GM08714 (cell line): ENCODE results near the gene NIPAL3.

ENCODE experiments used
- H3K4me3 ChIP-seq: fragments of 200-500 bp; sonication (Bioruptor generic); 2 replicates; pipeline ENCODE4 v1.5.1; 2014; ENCODE audit warnings: mild to moderate bottlenecking, low read length, inconsistent platforms
- ZNF274 ChIP-seq: IDR thresholded peaks from 2 replicates; pipeline ENCODE4 v1.6.1; 2012; ENCODE audit warnings: mild to moderate bottlenecking, low read depth, low read length

NIPAL3 gene

GRCh38 chr1:24415334-24415909, at the start of gene NIPAL3:
Gene NIPAL3 (plus strand): TSS chr1:24415802. CDS start chr1:24419548, 3,746 bp downstream.
- peak within 1 kb of the TSS; percentile 75 for H3K4me3 ChIP-seq
- TF ChIP-seq ZNF274, result no peak

DNA sequence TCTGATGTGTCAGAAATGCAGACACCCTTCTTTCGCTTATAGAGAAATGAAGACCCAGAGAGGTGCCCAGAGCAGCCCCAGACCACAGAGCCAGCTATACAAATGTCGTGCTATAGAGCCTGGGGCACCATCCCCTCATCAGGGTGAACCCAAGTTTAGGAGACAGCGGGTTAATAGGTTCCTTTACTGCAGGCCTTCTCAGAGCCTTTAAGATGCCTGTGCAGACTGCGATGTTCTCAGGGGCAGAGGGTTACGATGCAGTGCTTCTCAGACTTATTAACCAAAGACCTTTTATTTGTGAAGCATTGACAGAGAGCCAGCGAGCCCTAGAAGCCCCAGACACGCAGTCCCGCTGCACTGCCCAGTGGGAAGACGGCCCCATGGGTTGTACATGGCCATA, 48.9 kb upstream of the NIPAL3 start:
- TF ChIP-seq ZNF274, result no peak
- no peak overlapping the region for H3K4me3 ChIP-seq

DNA sequence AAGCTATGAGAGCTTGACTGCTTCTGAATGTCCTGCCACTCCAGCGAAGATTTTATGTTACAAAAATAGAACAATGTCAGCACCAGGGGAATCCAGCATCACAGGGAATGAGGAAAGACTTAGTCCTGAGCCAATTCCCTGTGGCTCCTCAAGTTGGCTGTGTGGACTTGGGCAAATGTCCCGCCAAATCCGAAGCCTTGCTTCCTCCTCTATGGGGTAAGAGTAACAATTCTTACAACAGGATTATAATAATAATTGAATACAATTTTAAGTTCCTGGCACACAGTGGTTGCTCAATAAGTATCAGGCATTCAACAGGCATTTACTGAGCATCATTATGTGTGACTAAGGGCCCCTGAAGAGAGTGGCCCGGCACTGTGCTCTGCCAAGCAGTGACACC, 46.4 kb upstream of the NIPAL3 start:
- no peak overlapping the region for H3K4me3 ChIP-seq
- no peak for TF ChIP-seq ZNF274

DNA sequence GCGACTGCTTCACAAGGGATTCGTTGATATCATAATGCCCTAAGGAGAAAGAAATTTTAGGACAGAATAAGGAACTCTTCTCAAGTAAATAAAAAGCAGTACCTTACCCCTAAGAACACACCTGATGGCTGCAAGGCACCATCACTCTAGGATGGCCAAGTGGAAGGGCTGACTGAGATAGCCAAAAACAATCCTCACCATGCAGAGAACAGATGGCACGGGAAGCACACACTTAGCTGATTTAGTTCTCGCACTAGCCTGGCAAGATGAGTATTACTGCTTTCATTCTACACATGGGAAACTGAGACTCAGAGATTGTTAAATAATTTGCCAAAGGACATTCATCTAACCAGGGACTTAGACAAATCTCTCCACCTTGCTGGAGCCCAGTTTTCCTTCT, 45.8 kb upstream of the NIPAL3 start:
- TF ChIP-seq ZNF274, result no peak
- H3K4me3 ChIP-seq, result no peak overlapping the region

DNA sequence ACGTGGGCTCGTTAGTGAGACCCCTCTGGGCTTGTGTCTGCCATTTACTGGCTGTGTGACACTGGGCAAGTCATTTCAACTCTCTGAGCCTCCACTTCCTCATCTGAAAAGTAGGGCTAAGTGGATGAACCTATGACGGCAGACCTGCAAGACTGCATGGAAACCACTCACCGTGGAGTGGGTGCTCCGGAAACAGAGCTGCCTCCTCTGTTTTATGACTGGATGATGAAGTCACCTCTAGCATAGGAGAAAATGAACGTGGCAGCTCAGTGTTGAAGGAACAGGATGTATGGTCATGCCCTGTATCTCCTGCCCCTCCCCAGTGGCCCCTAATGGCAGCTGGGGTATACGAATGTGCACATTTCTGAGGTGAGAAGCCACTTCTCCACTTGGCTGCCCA, 42.6 kb upstream of the NIPAL3 start:
- no peak for TF ChIP-seq ZNF274
- no peak overlapping the region for H3K4me3 ChIP-seq

GRCh38 chr1:24373710-24374109, 41.9 kb upstream of the NIPAL3 start:
- no peak overlapping the region for H3K4me3 ChIP-seq
- no peak for TF ChIP-seq ZNF274

- H3K4me3 ChIP-seq, result no peak overlapping the region
Observed at GRCh38 chr1:24374891-24375786, 40.5 kb upstream of the NIPAL3 start.

GRCh38 chr1:24379733-24380315, 35.8 kb upstream of the NIPAL3 start:
- no peak overlapping the region for H3K4me3 ChIP-seq
- no peak for TF ChIP-seq ZNF274

More at GRCh38 chr1:24374891-24375786, 40.5 kb upstream of the NIPAL3 start:
- no peak for TF ChIP-seq ZNF274

DNA sequence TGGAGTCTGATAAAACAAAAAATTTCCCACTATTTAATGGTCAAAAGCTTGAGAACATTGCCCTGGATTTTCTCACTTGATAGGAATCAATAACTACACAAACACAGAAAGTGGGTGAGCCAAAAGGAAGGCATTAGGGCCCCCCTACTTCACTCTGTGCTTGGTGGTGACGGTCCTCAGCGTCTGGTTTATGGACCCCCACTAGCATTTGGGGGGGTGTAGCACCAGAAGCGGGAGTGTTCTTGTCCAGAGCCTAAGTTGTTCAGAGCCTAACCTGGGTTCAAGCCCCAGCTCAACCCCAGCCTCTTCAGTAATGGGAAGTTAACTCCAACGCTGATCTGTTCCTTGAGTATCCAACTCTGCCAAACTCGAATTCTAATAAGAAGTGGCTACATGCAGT, 35.1 kb upstream of the NIPAL3 start:
- no peak for TF ChIP-seq ZNF274
- no peak overlapping the region for H3K4me3 ChIP-seq

- no peak for TF ChIP-seq ZNF274
- no peak overlapping the region for H3K4me3 ChIP-seq
Observed at GRCh38 chr1:24381256-24381655, 34.3 kb upstream of the NIPAL3 start.

GRCh38 chr1:24382165-24382577, 33.4 kb upstream of the NIPAL3 start:
- no peak overlapping the region for H3K4me3 ChIP-seq
- TF ChIP-seq ZNF274, result no peak

GRCh38 chr1:24383381-24383940, 32.1 kb upstream of the NIPAL3 start:
- H3K4me3 ChIP-seq, result no peak overlapping the region
- TF ChIP-seq ZNF274, result no peak

DNA sequence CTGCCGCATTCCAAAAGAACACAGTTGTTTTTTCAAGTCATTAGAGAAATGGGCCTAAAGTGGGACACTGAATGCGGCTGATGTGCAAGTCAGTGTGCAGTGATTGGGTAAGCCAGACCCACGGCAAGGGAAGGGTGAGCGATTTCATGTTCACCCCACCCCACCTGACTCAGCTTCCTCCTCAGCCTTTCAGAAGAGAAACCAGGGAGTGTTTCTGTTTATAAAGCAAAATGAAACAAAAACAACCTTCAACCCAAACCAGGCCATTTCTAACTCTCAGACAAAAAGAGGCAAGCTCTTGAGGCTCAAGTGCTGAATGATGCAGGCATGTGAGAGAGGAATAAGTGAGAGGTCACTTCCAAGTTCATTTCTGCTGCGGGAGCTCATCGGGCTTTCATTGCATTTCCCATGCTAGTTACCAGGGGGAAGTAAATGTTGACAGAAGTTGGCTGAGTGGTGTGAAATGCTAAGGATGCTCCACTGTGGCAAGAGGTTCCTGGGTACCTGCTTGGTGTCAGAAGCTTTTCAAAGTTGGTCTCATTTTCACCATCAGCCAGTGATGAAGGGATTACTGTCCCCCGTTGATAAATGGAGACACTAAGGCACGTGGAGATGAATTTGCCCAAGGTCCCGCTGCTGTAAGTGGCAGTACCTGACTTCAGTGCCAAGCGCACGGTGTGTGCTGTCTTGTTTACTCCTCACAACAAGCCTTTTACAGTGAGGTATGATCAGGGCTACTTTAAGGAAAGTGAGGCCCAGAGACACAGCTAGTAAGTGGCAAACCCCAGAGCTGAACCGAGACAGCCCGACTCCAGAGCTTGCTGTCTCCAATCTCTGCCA, 31.1 kb upstream of the NIPAL3 start:
- no peak overlapping the region for H3K4me3 ChIP-seq
- TF ChIP-seq ZNF274, result no peak
